ENCODE measurements around the gene CAMK1D. TPM values are rescaled to one million over a fixed set of nuclear protein-coding genes. Genes with fewer than 3 reads are reported as not detected.

Gene CAMK1D
- total RNA-seq, 1 donor from 2014 or later, result 12.8 TPM

GRCh38 chr10:12550994-12551393 is 201.6 kb downstream of the CAMK1D start:
- Histone ChIP-seq H3K27me3 (no peaks in the 10 kb centered on the region), H3K4me1 (no peaks in the 10 kb centered on the region), H3K9me3 (no peaks in the 10 kb centered on the region), H3K27ac (no peak overlapping the region), H3K4me3 (no peak overlapping the region), H3K36me3 (no peaks in the 10 kb centered on the region)
- no peak for DNase-seq (ENCODE audit: extremely low spot score in 2 of 2)
- intact Hi-C loops (cut with DNase I), result no loop called here
- TF ChIP-seq POLR2A (IDR thresholded peaks at IDR 0.05) (no peak), CTCF (IDR thresholded peaks at IDR 0.05) (no peak), POLR2AphosphoS5 (IDR thresholded peaks at IDR 0.05; ENCODE audit: insufficient read depth in 1 of 2, low read depth in 1 of 2) (no peak)

- H3K27ac ChIP-seq, result no peak overlapping the region
- no peaks in the 10 kb centered on the region for H3K4me1 ChIP-seq
- no peaks in the 10 kb centered on the region for H3K27me3 ChIP-seq
- intact Hi-C loops (cut with DNase I), result no loop called here
- DNase-seq (ENCODE audit: extremely low spot score in 2 of 2), result no peak
- TF ChIP-seq POLR2A (IDR thresholded peaks at IDR 0.05) (no peak), POLR2AphosphoS5 (IDR thresholded peaks at IDR 0.05; ENCODE audit: insufficient read depth in 1 of 2, low read depth in 1 of 2) (no peak), CTCF (IDR thresholded peaks at IDR 0.05) (no peak)
- no peaks in the 10 kb centered on the region for H3K9me3 ChIP-seq
- H3K36me3 ChIP-seq, result no peaks in the 10 kb centered on the region
- H3K4me3 ChIP-seq, result no peak overlapping the region
Observed at GRCh38 chr10:12556039-12556438, 206.7 kb downstream of the CAMK1D start.

GRCh38 chr10:12559578-12560178 is 210.3 kb downstream of the CAMK1D start:
- intact Hi-C loops (cut with DNase I), result no loop called here
- no peak for DNase-seq (ENCODE audit: extremely low spot score in 2 of 2)
- Histone ChIP-seq H3K4me3 (no peak overlapping the region), H3K27me3 (no peaks in the 10 kb centered on the region), H3K9me3 (no peaks in the 10 kb centered on the region), H3K4me1 (no peaks in the 10 kb centered on the region), H3K27ac (no peak overlapping the region), H3K36me3 (no peaks in the 10 kb centered on the region)
- TF ChIP-seq POLR2A (IDR thresholded peaks at IDR 0.05) (no peak), POLR2AphosphoS5 (IDR thresholded peaks at IDR 0.05; ENCODE audit: insufficient read depth in 1 of 2, low read depth in 1 of 2) (no peak), CTCF (IDR thresholded peaks at IDR 0.05) (no peak)

GRCh38 chr10:12561307-12561706 is 212.0 kb downstream of the CAMK1D start:
- Histone ChIP-seq H3K27me3 (no peaks in the 10 kb centered on the region), H3K4me1 (no peaks in the 10 kb centered on the region), H3K36me3 (no peaks in the 10 kb centered on the region), H3K4me3 (no peak overlapping the region), H3K9me3 (no peaks in the 10 kb centered on the region), H3K27ac (no peak overlapping the region)
- no peak for DNase-seq (ENCODE audit: extremely low spot score in 2 of 2)
- TF ChIP-seq POLR2A (IDR thresholded peaks at IDR 0.05) (no peak), POLR2AphosphoS5 (IDR thresholded peaks at IDR 0.05; ENCODE audit: insufficient read depth in 1 of 2, low read depth in 1 of 2) (no peak), CTCF (IDR thresholded peaks at IDR 0.05) (no peak)
- intact Hi-C loops (cut with DNase I), result no loop called here

- intact Hi-C loops (cut with DNase I), result no loop called here
- no peak overlapping the region for H3K4me3 ChIP-seq
- no peaks in the 10 kb centered on the region for H3K9me3 ChIP-seq
- no peak for TF ChIP-seq POLR2A (IDR thresholded peaks at IDR 0.05)
- TF ChIP-seq POLR2AphosphoS5 (IDR thresholded peaks at IDR 0.05; ENCODE audit: insufficient read depth in 1 of 2, low read depth in 1 of 2), result no peak
- TF ChIP-seq CTCF (IDR thresholded peaks at IDR 0.05), result no peak
- H3K27me3 ChIP-seq, result no peaks in the 10 kb centered on the region
- no peak overlapping the region for H3K27ac ChIP-seq
- no peaks in the 10 kb centered on the region for H3K4me1 ChIP-seq
- H3K36me3 ChIP-seq, result no peaks in the 10 kb centered on the region
- DNase-seq (ENCODE audit: extremely low spot score in 2 of 2), result no peak
Observed at GRCh38 chr10:12561720-12562119, 212.4 kb downstream of the CAMK1D start.
